Pancreas (tissue), 10 donors: ENCODE data around the gene FALEC. TPM values are rescaled to one million over a fixed set of nuclear protein-coding genes. Genes with fewer than 3 reads are reported as not detected.

Experiments used
- ATAC-seq, 4 donors: fragments of 200-7000 bp; cut with Tn5 transposase; one replicate each; pipeline versions ENCODE4 v1.8.0 to v1.9.1; 2020; ENCODE audit warnings: mild to moderate bottlenecking in 4 of 4, moderate library complexity in 4 of 4
- DNase-seq, 6 donors: peaks; one replicate each; pipeline ENCODE4 v3.0.0-alpha.2; 2020
- FAIRE-seq: peaks from 2 replicates; lab custom pipeline; 2012; peaks lifted over from hg19 to GRCh38; lab: Jason Lieb, UNC
- H3K27ac ChIP-seq, 4 donors: fragments of 200-600 bp; sonication (generic); 1 replicate in 3 of 4; 2 replicates in 1 of 4; pipeline versions ENCODE4 v1.5.0 to v1.8.0; 2020
- H3K27me3 ChIP-seq, 4 donors: fragments of 200-600 bp; one replicate each; pipeline ENCODE4 v1.8.0; 2021
- H3K36me3 ChIP-seq, 3 donors: fragments of 200-600 bp; sonication (generic) in 1 of 3; one replicate each; pipeline versions ENCODE4 v1.5.0 to v1.8.0; 2020 to 2021
- H3K4me1 ChIP-seq, 3 donors: fragments of 200-600 bp; one replicate each; pipeline ENCODE4 v1.8.0; 2021
- H3K4me3 ChIP-seq, 4 donors: fragments of 200-600 bp; sonication (generic) in 2 of 4; one replicate each; pipeline versions ENCODE4 v1.5.0 to v1.8.0; 2020 to 2021
- H3K9me3 ChIP-seq, 4 donors: fragments of 200-600 bp; one replicate each; pipeline ENCODE4 v1.8.0; 2021
- WGBS, 2 donors: extraction: QIAGEN DNeasy Blood & Tissue Kit; methylation state at CpG; one replicate each; pipeline ENCODE4 v1.1.7; 2013; 5-methylcytosine and 5-hydroxymethylcytosine counted together
- intact Hi-C, 3 donors: fragments of 100-400 bp; cut with DNase I; formaldehyde crosslinking; loops; one replicate each; pipeline versions ENCODE4 v1.11.1 to v1.14.2; 2022
- polyA plus RNA-seq, 2 donors: library from polyadenylated mRNA; stranded (reverse); fragments of 200-250 nt; gene quantifications; one replicate each; pipeline ENCODE4 v1.2.3, GENCODE V29; 2013
- total RNA-seq, 6 donors: library from RNA; stranded (reverse); fragmentation: NEBNext Ultra II Directional in 4 of 6; extraction: Animal tissue kit (Norgen Biotek cat#: 25700) in 4 of 6; gene quantifications; one replicate each; pipeline versions ENCODE4 v1.2.1 to v1.2.4, GENCODE V29; 2021 to 2023
- TF ChIP-seq, protein P1 (sequence below), 4 donors: fragments of 200-600 bp; sonication (generic) in 3 of 4; IDR thresholded peaks; one replicate each; pipeline versions ENCODE4 v1.5.0 to v1.8.0; 2021; ENCODE audit warnings: antibody characterized with exemption in 4 of 4
- donor health status: healthy with polysubstance abuse.
- donor health status: DM: no; HTN: no; CAD: no; lungs with moderate emphysema.
- donor health status: DM: no; HTN: no; CAD: no.
- donor health status: control.
- donor health status: control.
- donor health status: Bipolar disorder and iron deficiency.
- donor health status: DM: yes; HTN: yes; CAD: no.
- donor health status: DM: no; HTN: no; CAD: no.
- donor health status: DM: no; HTN: no; CAD: no.
- donor health status: DM: yes; HTN: yes; CAD: no.

Gene FALEC
- total and polyA plus RNA-seq, 8 donors = not detected

DNA sequence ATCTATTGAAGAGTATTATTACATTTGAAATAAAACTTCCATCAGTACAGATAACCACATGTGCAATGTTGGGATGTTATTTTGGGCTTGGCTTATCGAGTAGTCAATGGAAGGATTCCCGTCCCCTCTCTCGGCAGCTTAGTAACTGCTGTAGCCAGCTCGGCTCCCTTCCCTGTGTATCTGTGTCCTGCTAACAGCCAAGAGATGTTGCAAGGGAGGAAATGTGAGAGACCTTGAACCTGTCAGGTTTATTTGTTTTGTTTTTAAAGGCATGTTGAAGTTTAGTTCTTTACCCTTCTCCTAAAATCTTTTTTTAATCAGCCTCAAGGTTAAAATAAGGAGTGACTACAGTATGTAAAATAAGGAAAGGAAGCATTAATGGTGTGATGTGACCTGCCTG is 41.9 kb upstream of the FALEC start:
- TF ChIP-seq, protein P1, sequence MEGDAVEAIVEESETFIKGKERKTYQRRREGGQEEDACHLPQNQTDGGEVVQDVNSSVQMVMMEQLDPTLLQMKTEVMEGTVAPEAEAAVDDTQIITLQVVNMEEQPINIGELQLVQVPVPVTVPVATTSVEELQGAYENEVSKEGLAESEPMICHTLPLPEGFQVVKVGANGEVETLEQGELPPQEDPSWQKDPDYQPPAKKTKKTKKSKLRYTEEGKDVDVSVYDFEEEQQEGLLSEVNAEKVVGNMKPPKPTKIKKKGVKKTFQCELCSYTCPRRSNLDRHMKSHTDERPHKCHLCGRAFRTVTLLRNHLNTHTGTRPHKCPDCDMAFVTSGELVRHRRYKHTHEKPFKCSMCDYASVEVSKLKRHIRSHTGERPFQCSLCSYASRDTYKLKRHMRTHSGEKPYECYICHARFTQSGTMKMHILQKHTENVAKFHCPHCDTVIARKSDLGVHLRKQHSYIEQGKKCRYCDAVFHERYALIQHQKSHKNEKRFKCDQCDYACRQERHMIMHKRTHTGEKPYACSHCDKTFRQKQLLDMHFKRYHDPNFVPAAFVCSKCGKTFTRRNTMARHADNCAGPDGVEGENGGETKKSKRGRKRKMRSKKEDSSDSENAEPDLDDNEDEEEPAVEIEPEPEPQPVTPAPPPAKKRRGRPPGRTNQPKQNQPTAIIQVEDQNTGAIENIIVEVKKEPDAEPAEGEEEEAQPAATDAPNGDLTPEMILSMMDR (IDR thresholded peaks at IDR 0.05) = no peak
- Histone ChIP-seq H3K4me1 (peaks cover 0 to 5% (median 4%) of the 10 kb centered on the region in 3 donors), H3K36me3 (peaks cover 0 to 22% (median 18%) of the 10 kb centered on the region in 3 donors), H3K4me3 (no peak overlapping the region), H3K27ac (no peak overlapping the region), H3K9me3 (no peaks in the 10 kb centered on the region), H3K27me3 (no peaks in the 10 kb centered on the region)
- 30 to 33% methylated on average over 4 of the region's 4 CpGs for WGBS, 2 donors
- ATAC-seq (peak in 3 of 4 donors; percentile 24 to 60 (median 36)), DNase-seq (no peak), FAIRE-seq (no peak)
- intact Hi-C loops = loop anchor here in 1 of 3 donors (5.0 kb wide), 1 partner anchor 64 kb away; no protein-coding TSS in a partner anchor

DNA sequence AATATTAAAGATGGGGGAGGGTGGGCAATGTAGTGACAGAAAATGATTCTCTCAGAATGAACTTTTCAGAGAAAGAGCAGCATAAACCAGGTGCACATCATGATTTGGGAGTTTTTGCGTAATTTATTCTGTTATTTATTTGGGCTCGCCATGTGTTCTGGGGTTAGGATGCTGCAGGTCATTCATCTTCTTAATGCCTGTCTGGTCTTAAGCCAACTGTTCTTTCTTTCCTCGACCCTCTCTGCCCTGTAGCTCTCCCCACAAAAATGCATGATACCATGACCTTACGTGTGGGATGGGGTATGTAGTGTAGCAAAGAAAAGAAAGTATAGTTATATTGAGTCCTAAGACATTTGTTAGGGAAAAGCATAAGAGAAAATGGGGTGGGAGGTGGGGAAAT is 40.7 kb upstream of the FALEC start:
- WGBS, 2 donors = 83 to 85% methylated on average over 4 of the region's 4 CpGs
- no peak for FAIRE-seq
- intact Hi-C loops = loop anchor here in 1 of 3 donors (5.0 kb wide), 1 partner anchor 62 kb away; no protein-coding TSS in a partner anchor

DNA sequence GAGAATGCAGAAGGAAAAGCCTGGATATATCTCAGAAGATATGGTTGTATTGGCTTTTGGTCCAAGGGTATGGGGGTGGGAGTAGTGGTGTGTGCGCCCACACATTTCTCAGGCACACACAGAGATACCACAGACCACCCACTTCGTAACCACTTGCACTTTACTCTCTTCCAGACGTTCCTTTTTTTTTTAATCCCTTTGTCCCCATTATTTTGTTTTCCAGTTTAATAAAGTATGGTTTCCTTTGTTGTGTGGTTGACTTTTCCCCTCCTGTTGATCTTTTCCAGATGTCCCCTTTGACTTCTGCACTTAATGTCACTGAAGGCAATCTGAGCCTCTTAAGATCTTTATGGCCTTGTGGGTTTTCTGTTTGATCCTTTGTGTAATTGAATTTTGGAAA is 38.8 kb upstream of the FALEC start:
- peak in 1 of 4 donors; percentile 31 for ATAC-seq
- intact Hi-C loops = no loop called here
- TF ChIP-seq, protein P1 (IDR thresholded peaks at IDR 0.05) = no peak

More for the DNA sequence above, 40.7 kb upstream of the FALEC start:
- H3K27me3 ChIP-seq = no peaks in the 10 kb centered on the region
- ATAC-seq (no peak), DNase-seq (no peak)
- H3K4me3 ChIP-seq = no peak overlapping the region
- no peak overlapping the region for H3K27ac ChIP-seq
- H3K36me3 ChIP-seq = peaks cover 0 to 22% (median 18%) of the 10 kb centered on the region in 3 donors
- no peaks in the 10 kb centered on the region for H3K9me3 ChIP-seq
- H3K4me1 ChIP-seq = peaks cover 0 to 5% (median 4%) of the 10 kb centered on the region in 3 donors
- TF ChIP-seq, protein P1 (IDR thresholded peaks at IDR 0.05) = no peak

DNA sequence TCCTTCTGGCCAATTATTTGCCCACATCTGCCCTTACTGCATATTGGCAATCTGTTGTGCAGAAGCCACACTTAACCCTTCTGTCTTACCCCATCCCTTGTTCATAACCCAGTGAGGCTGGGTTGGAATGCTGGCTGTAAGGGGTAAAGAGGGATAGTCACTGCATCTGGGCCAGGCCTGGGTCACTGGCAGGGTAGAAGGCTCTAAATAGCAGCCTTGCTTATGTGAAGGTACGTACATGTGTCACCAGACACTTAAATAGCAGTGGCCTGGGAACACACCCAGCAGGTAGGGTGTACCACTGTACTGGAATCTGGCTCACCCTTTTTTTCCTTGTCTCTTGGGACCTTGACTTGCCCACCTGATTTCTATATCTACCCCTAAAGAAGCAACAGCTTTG is 38.2 kb upstream of the FALEC start:
- Histone ChIP-seq H3K36me3 (peaks cover 0 to 3% (median under 1%) of the 10 kb centered on the region in 3 donors), H3K4me3 (no peak overlapping the region), H3K27me3 (no peaks in the 10 kb centered on the region), H3K27ac (no peak overlapping the region), H3K9me3 (no peaks in the 10 kb centered on the region), H3K4me1 (peaks cover 0 to 5% (median 4%) of the 10 kb centered on the region in 3 donors)
- TF ChIP-seq, protein P1 (IDR thresholded peaks at IDR 0.05) = no peak
- 43 to 71% methylated on average over 1 of the region's 1 CpG for WGBS, 2 donors
- FAIRE-seq = no peak
- ATAC-seq = peak in 2 of 4 donors; percentile 17 to 30
- no peak for DNase-seq
- intact Hi-C loops = no loop called here

More for the DNA sequence above, 38.8 kb upstream of the FALEC start:
- peaks cover 0 to 8% (median 6%) of the 10 kb centered on the region in 3 donors for H3K36me3 ChIP-seq
- H3K4me1 ChIP-seq = peaks cover 0 to 5% (median 4%) of the 10 kb centered on the region in 3 donors
- FAIRE-seq (no peak), DNase-seq (no peak)
- no peak overlapping the region for H3K27ac ChIP-seq
- no peaks in the 10 kb centered on the region for H3K27me3 ChIP-seq
- no peaks in the 10 kb centered on the region for H3K9me3 ChIP-seq
- WGBS, 2 donors = 74 to 83% methylated on average over 3 of the region's 3 CpGs
- H3K4me3 ChIP-seq = no peak overlapping the region

DNA sequence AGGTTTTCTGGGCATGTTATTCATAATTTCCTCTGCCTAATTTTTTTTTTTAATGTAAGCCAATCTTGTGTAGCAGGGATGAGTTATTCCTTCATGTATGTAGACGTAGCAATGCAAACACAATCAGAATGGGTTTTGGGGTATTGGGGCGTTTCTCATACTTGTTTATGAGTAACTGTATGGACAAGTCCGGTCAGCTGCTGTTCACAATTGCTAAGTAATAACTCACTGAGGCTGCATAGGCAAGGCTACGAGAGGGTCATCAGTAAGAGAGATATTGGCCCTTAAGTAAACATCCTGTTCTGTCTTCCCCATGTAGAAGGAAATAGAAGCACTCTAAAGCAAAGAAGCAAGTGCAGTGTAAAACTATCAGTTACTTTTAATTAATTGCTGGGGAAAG is 37.8 kb upstream of the FALEC start:
- DNase-seq = no peak
- Histone ChIP-seq H3K4me3 (no peak overlapping the region), H3K4me1 (peaks cover 0 to 5% (median 4%) of the 10 kb centered on the region in 3 donors), H3K36me3 (no peaks in the 10 kb centered on the region), H3K27me3 (no peaks in the 10 kb centered on the region), H3K9me3 (no peaks in the 10 kb centered on the region), H3K27ac (no peak overlapping the region)
- peak in 2 of 4 donors; percentile 46 to 64 for ATAC-seq
- 23 to 29% methylated on average over 4 of the region's 4 CpGs for WGBS, 2 donors
- FAIRE-seq = no peak
- TF ChIP-seq, protein P1 (IDR thresholded peaks at IDR 0.05) = no peak
- intact Hi-C loops = no loop called here
